GM23338 (cell line): ENCODE data around the gene SND1. TPM values are rescaled to one million over a fixed set of nuclear protein-coding genes. Genes with fewer than 3 reads are reported as not detected.

Source experiments
- ATAC-seq: fragments of 200-7000 bp; cut with Tn5 transposase; 3 replicates; pipeline ENCODE4 v1.9.1; 2020
- DNase-seq: peaks from one replicate; pipeline ENCODE4 v3.0.0-alpha.2; 2015; ENCODE audit warnings: low spot score
- H2AFZ ChIP-seq: fragments of 200-600 bp; sonication (generic); 2 replicates; pipeline ENCODE4 v1.8.0; 2016; ENCODE audit warnings: antibody characterized with exemption, mild to moderate bottlenecking, moderate library complexity
- H3F3A ChIP-seq: fragments of 200-600 bp; sonication (generic); replicated peaks from 2 replicates; pipeline ENCODE4 v1.8.0; 2017; ENCODE audit warnings: antibody characterized with exemption, mixed run types, low read depth
- H3K27ac ChIP-seq: fragments of 200-600 bp; sonication (generic); 2 replicates; pipeline ENCODE4 v1.6.1; 2016; ENCODE audit warnings: low read depth
- H3K27me3 ChIP-seq: fragments of 200-600 bp; sonication (generic); 2 replicates; pipeline ENCODE4 v1.8.0; 2016; ENCODE audit warnings: mild to moderate bottlenecking, mixed run types, moderate library complexity; ENCODE audit not compliant: insufficient read depth
- H3K36me3 ChIP-seq: fragments of 200-600 bp; sonication (generic); 2 replicates; pipeline ENCODE4 v1.8.0; 2016; ENCODE audit warnings: mild to moderate bottlenecking; ENCODE audit not compliant: insufficient read depth
- H3K4me1 ChIP-seq: fragments of 200-600 bp; sonication (generic); 2 replicates; pipeline ENCODE4 v1.8.0; 2016; ENCODE audit warnings: mild to moderate bottlenecking, moderate library complexity; ENCODE audit not compliant: insufficient read depth
- H3K4me2 ChIP-seq: fragments of 200-600 bp; sonication (generic); 2 replicates; pipeline ENCODE4 v1.7.1; 2017; ENCODE audit warnings: mixed run types
- H3K4me3 ChIP-seq: fragments of 200-600 bp; sonication (generic); 2 replicates; pipeline ENCODE4 v1.6.1; 2016; ENCODE audit warnings: mixed run types
- H3K79me2 ChIP-seq: fragments of 200-600 bp; sonication (generic); replicated peaks from 2 replicates; pipeline ENCODE4 v1.8.0; 2017; ENCODE audit warnings: mild to moderate bottlenecking; ENCODE audit not compliant: insufficient read depth
- H3K9me2 ChIP-seq: fragments of 200-600 bp; sonication (generic); 2 replicates; pipeline ENCODE4 v1.8.0; 2017; ENCODE audit not compliant: insufficient read depth
- H4K20me1 ChIP-seq: fragments of 200-600 bp; sonication (generic); replicated peaks from 2 replicates; pipeline ENCODE4 v1.8.0; 2017; ENCODE audit warnings: mild to moderate bottlenecking; ENCODE audit not compliant: insufficient read depth
- H3K27ac Mint-ChIP-seq: 2 replicates; pipeline ENCODE4 v1.8.0; 2020; ENCODE audit warnings: inconsistent platforms, mild to moderate bottlenecking, moderate library complexity, mixed read lengths
- H3K27me3 Mint-ChIP-seq: 3 replicates; pipeline ENCODE4 v1.8.0; 2022; ENCODE audit warnings: low read depth, mild to moderate bottlenecking, moderate library complexity, mixed read lengths, inconsistent platforms; ENCODE audit not compliant: insufficient read depth, poor library complexity
- H3K36me3 Mint-ChIP-seq: 3 replicates; pipeline ENCODE4 v1.8.0; 2021; ENCODE audit warnings: low read depth, mild to moderate bottlenecking, inconsistent platforms, moderate library complexity, mixed read lengths
- H3K4me1 Mint-ChIP-seq: 3 replicates; pipeline ENCODE4 v1.8.0; 2020; ENCODE audit warnings: mild to moderate bottlenecking, inconsistent platforms, mixed read lengths
- H3K4me3 Mint-ChIP-seq: 3 replicates; pipeline ENCODE4 v1.8.0; 2021; ENCODE audit warnings: moderate library complexity, mild to moderate bottlenecking, inconsistent platforms, mixed read lengths
- H3K9me3 Mint-ChIP-seq: 3 replicates; pipeline ENCODE4 v1.8.0; 2020; ENCODE audit warnings: moderate library complexity, mild to moderate bottlenecking, inconsistent platforms, mixed read lengths
- CREB1 ChIP-seq: fragments of 250-450 bp; sonication (Bioruptor Pico); IDR thresholded peaks from 2 replicates; pipeline ENCODE4 v1.5.0; 2020; ENCODE audit warnings: low read depth, mild to moderate bottlenecking, moderate library complexity
- CTCF ChIP-seq, 2 experiments: fragments of 200-600 bp in 1 of 2; sonication (generic) in 1 of 2; conservative IDR thresholded peaks; 2 replicates each; pipeline versions ENCODE4 v1.5.1 to v1.6.1; 2016 to 2017; ENCODE audit warnings: antibody characterized with exemption in 2 of 2, low read depth in 2 of 2, mild to moderate bottlenecking in 2 of 2, moderate library complexity in 1 of 2
- EZH2phosphoT487 ChIP-seq: fragments of 200-600 bp; sonication (generic); IDR thresholded peaks from one replicate; pipeline ENCODE4 v1.8.1; 2018; ENCODE audit warnings: antibody characterized with exemption; ENCODE audit not compliant: unreplicated experiment
- JUNB ChIP-seq: IDR thresholded peaks from one replicate; pipeline ENCODE4 v1.6.1; 2016; ENCODE audit warnings: antibody characterized with exemption; ENCODE audit not compliant: unreplicated experiment
- NANOG ChIP-seq: IDR thresholded peaks from 2 replicates; pipeline ENCODE4 v1.6.1; 2016; ENCODE audit warnings: antibody characterized with exemption, borderline replicate concordance
- POLR2AphosphoS5 ChIP-seq: IDR thresholded peaks from 2 replicates; pipeline ENCODE4 v1.6.1; 2016; ENCODE audit warnings: antibody characterized with exemption, low read depth
- REST ChIP-seq: IDR thresholded peaks from one replicate; pipeline ENCODE4 v1.6.1; 2018; ENCODE audit warnings: antibody characterized with exemption; ENCODE audit not compliant: unreplicated experiment
- STAT1 ChIP-seq: IDR thresholded peaks from one replicate; pipeline ENCODE4 v1.6.1; 2016; ENCODE audit warnings: antibody characterized with exemption; ENCODE audit not compliant: unreplicated experiment
- ZNF114 ChIP-seq: fragments of 250-450 bp; sonication (Bioruptor Pico); IDR thresholded peaks from 2 replicates; pipeline ENCODE4 v1.5.0; 2020; ENCODE audit warnings: mild to moderate bottlenecking, moderate library complexity
- polyA plus RNA-seq: library from polyadenylated mRNA; unstranded; fragments of >200 nt; fragmentation: Nextera tagmentation; extraction: Ambion mirVana; gene quantifications from 2 replicates; pipeline ENCODE4 v1.2.1, GENCODE V29; 2016
- total RNA-seq: library from RNA; depleted of rRNA; stranded (reverse); fragments of >200 nt; shearing (Covaris generic); gene quantifications from 2 replicates; pipeline ENCODE4 v1.2.3, GENCODE V29; 2014
- TF ChIP-seq, protein P1 (sequence below): fragments of 250-450 bp; sonication (Bioruptor Pico); IDR thresholded peaks from 2 replicates; pipeline ENCODE4 v1.5.0; 2020; ENCODE audit warnings: mild to moderate bottlenecking, moderate library complexity
- TF ChIP-seq, protein P2 (sequence below): IDR thresholded peaks from 2 replicates; pipeline ENCODE4 v1.6.1; 2016; ENCODE audit warnings: antibody characterized with exemption

SND1 gene
- total and polyA plus RNA-seq, 2 experiments from 2014 or later: 107 to 254 TPM

DNA sequence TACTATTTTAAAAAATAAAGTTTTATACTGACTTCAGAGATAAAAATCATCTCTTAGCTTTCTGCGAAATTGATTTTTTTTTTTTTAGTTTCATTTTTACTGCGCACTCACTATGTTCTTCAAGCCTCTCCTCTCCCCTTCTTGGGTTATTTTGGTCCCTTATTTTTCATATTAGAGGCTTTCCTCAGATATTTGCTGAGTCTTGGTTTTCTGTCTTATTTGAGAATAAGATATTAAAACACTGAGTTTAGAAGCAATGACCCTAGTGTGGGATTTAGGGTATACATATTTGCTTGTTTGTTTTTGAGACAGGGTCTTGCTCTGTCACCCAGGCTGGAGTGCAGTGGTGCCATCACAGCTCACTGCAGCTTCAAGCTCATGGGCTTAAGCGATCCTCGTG, 59.9 kb downstream of the SND1 start:
- Mint-ChIP-seq H3K9me3 (no peaks in the 10 kb centered on the region; the same call in 2 of the 3 replicates), H3K36me3 (peaks cover 61% of the 10 kb centered on the region), H3K4me1 (0 out of 3 replicates have a peak, but pooled peaks cover 4% of the 10 kb centered on the region), H3K27ac (no peak overlapping the region), H3K4me3 (no peak overlapping the region), H3K27me3 (no peaks in the 10 kb centered on the region)
- Histone ChIP-seq H3K27ac (no peak overlapping the region), H3K79me2 (peaks cover 84% of the 10 kb centered on the region), H4K20me1 (peaks cover 27% of the 10 kb centered on the region), H2AFZ (no peak overlapping the region), H3K27me3 (no peaks in the 10 kb centered on the region), H3K4me1 (no peaks in the 10 kb centered on the region), H3K4me2 (no peak overlapping the region), H3K4me3 (no peak overlapping the region), H3F3A (0 out of 2 replicates have a peak, but pooled peaks cover 3% of the 10 kb centered on the region), H3K36me3 (peaks cover 10% of the 10 kb centered on the region), H3K9me2 (no peaks in the 10 kb centered on the region)
- ATAC-seq (no peak), DNase-seq (no peak)
- TF ChIP-seq POLR2AphosphoS5 (no peak), JUNB (no peak), CREB1 (no peak), CTCF (conservative IDR thresholded peaks at IDR 0.05; ENCODE audit: low read depth in 2 of 2) (no peak), NANOG (no peak), ZNF114 (CRISPR knock-in tag) (no peak), EZH2phosphoT487 (no peak), STAT1 (no peak), REST (no peak)
- TF ChIP-seq, protein P1, sequence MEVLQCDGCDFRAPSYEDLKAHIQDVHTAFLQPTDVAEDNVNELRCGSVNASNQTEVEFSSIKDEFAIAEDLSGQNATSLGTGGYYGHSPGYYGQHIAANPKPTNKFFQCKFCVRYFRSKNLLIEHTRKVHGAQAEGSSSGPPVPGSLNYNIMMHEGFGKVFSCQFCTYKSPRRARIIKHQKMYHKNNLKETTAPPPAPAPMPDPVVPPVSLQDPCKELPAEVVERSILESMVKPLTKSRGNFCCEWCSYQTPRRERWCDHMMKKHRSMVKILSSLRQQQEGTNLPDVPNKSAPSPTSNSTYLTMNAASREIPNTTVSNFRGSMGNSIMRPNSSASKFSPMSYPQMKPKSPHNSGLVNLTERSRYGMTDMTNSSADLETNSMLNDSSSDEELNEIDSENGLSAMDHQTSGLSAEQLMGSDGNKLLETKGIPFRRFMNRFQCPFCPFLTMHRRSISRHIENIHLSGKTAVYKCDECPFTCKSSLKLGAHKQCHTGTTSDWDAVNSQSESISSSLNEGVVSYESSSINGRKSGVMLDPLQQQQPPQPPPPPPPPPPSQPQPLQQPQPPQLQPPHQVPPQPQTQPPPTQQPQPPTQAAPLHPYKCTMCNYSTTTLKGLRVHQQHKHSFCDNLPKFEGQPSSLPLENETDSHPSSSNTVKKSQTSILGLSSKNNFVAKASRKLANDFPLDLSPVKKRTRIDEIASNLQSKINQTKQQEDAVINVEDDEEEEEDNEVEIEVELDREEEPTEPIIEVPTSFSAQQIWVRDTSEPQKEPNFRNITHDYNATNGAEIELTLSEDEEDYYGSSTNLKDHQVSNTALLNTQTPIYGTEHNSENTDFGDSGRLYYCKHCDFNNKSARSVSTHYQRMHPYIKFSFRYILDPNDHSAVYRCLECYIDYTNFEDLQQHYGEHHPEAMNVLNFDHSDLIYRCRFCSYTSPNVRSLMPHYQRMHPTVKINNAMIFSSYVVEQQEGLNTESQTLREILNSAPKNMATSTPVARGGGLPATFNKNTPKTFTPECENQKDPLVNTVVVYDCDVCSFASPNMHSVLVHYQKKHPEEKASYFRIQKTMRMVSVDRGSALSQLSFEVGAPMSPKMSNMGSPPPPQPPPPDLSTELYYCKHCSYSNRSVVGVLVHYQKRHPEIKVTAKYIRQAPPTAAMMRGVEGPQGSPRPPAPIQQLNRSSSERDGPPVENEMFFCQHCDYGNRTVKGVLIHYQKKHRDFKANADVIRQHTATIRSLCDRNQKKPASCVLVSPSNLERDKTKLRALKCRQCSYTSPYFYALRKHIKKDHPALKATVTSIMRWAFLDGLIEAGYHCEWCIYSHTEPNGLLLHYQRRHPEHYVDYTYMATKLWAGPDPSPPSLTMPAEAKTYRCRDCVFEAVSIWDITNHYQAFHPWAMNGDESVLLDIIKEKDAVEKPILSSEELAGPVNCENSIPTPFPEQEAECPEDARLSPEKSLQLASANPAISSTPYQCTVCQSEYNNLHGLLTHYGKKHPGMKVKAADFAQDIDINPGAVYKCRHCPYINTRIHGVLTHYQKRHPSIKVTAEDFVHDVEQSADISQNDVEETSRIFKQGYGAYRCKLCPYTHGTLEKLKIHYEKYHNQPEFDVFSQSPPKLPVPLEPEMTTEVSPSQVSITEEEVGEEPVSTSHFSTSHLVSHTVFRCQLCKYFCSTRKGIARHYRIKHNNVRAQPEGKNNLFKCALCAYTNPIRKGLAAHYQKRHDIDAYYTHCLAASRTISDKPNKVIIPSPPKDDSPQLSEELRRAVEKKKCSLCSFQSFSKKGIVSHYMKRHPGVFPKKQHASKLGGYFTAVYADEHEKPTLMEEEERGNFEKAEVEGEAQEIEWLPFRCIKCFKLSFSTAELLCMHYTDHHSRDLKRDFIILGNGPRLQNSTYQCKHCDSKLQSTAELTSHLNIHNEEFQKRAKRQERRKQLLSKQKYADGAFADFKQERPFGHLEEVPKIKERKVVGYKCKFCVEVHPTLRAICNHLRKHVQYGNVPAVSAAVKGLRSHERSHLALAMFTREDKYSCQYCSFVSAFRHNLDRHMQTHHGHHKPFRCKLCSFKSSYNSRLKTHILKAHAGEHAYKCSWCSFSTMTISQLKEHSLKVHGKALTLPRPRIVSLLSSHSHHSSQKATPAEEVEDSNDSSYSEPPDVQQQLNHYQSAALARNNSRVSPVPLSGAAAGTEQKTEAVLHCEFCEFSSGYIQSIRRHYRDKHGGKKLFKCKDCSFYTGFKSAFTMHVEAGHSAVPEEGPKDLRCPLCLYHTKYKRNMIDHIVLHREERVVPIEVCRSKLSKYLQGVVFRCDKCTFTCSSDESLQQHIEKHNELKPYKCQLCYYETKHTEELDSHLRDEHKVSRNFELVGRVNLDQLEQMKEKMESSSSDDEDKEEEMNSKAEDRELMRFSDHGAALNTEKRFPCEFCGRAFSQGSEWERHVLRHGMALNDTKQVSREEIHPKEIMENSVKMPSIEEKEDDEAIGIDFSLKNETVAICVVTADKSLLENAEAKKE (CRISPR knock-in tag): no peak
- TF ChIP-seq, protein P2, sequence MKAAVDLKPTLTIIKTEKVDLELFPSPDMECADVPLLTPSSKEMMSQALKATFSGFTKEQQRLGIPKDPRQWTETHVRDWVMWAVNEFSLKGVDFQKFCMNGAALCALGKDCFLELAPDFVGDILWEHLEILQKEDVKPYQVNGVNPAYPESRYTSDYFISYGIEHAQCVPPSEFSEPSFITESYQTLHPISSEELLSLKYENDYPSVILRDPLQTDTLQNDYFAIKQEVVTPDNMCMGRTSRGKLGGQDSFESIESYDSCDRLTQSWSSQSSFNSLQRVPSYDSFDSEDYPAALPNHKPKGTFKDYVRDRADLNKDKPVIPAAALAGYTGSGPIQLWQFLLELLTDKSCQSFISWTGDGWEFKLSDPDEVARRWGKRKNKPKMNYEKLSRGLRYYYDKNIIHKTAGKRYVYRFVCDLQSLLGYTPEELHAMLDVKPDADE: no peak
